ENCODE results near the gene TRIM26. TPM values are rescaled to one million over a fixed set of nuclear protein-coding genes. Genes with fewer than 3 reads are reported as not detected.

TRIM26 gene
- polyA plus RNA-seq, 5 donors = 28.8 to 34.6 (median 31.8) TPM

GRCh38 chr6:30211306-30211705, 1.9 kb downstream of the TRIM26 start:
- DNase-seq = no peak

- no peak for DNase-seq
Measured at GRCh38 chr6:30207619-30208295, 5.4 kb downstream of the TRIM26 start.

GRCh38 chr6:30206799-30207618, 6.2 kb downstream of the TRIM26 start:
- no peak for DNase-seq

- no peak for DNase-seq
Measured at GRCh38 chr6:30206152-30206551, 7.1 kb downstream of the TRIM26 start.

- no peak for DNase-seq
Measured at GRCh38 chr6:30204116-30204515, 9.1 kb downstream of the TRIM26 start.

- no peak for DNase-seq
Measured at GRCh38 chr6:30202366-30202765, 10.8 kb downstream of the TRIM26 start.

GRCh38 chr6:30200551-30201281, 12.5 kb downstream of the TRIM26 start:
- no peak for DNase-seq

- DNase-seq = no peak
Measured at GRCh38 chr6:30198166-30199084, 14.8 kb downstream of the TRIM26 start.

GRCh38 chr6:30196376-30196775, 16.8 kb downstream of the TRIM26 start:
- DNase-seq = no peak

- no peak for DNase-seq
Measured at GRCh38 chr6:30195951-30196350, 17.3 kb downstream of the TRIM26 start.

- no peak for DNase-seq
Measured at GRCh38 chr6:30194797-30195690, 18.2 kb downstream of the TRIM26 start.

GRCh38 chr6:30192076-30192475, 21.1 kb downstream of the TRIM26 start:
- DNase-seq = no peak

- no peak for DNase-seq
Measured at GRCh38 chr6:30188541-30188940, 24.7 kb downstream of the TRIM26 start.

- no peak for DNase-seq
Measured at GRCh38 chr6:30185846-30186484, 27.2 kb downstream of the TRIM26 start.

- no peak for DNase-seq
Measured at GRCh38 chr6:30184417-30185031, 28.7 kb downstream of the TRIM26 start.

GRCh38 chr6:30180145-30180544, 33.1 kb downstream of the TRIM26 start:
- DNase-seq = no peak

GRCh38 chr6:30178837-30179236, 34.4 kb downstream of the TRIM26 start:
- no peak for DNase-seq

- no peak for DNase-seq
Measured at GRCh38 chr6:30175765-30176164, 37.4 kb downstream of the TRIM26 start.

- DNase-seq = no peak
Measured at GRCh38 chr6:30172681-30173080, 40.5 kb downstream of the TRIM26 start.
